ENCODE results near the gene NEB.
A peak's percentile ranks its signal among the peaks of the same experiment; 100 is the strongest.
"Not testable (repeated sequence)": the region's sequence is repeated elsewhere in the genome, so short reads cannot be mapped to it uniquely, and the experiment has no call there.

Gene NEB

GRCh38 chr2:151704480-151704961 lies 29.8 kb downstream of the NEB start:
- DNase-seq (ENCODE audit: low read depth in 3 of 3), result not testable (repeated sequence)

GRCh38 chr2:151698134-151698533 lies 36.1 kb downstream of the NEB start:
- not testable (repeated sequence) for DNase-seq (ENCODE audit: low read depth in 3 of 3)

GRCh38 chr2:151695778-151696177 lies 38.5 kb downstream of the NEB start:
- DNase-seq (ENCODE audit: low read depth in 3 of 3), result no peak

- no peak for DNase-seq (ENCODE audit: low read depth in 3 of 3)
Measured at GRCh38 chr2:151691631-151692030, 42.6 kb downstream of the NEB start.

GRCh38 chr2:151688719-151689118 lies 45.6 kb downstream of the NEB start:
- no peak for DNase-seq (ENCODE audit: low read depth in 3 of 3)

GRCh38 chr2:151682459-151683003 lies 51.7 kb downstream of the NEB start:
- DNase-seq (ENCODE audit: low read depth in 3 of 3), result no peak

- no peak for DNase-seq (ENCODE audit: low read depth in 3 of 3)
Measured at GRCh38 chr2:151681051-151681450, 53.2 kb downstream of the NEB start.

GRCh38 chr2:151679994-151680393 lies 54.3 kb downstream of the NEB start:
- DNase-seq (ENCODE audit: low read depth in 3 of 3), result no peak

GRCh38 chr2:151678849-151679248 lies 55.4 kb downstream of the NEB start:
- no peak for DNase-seq (ENCODE audit: low read depth in 3 of 3)

- DNase-seq (ENCODE audit: low read depth in 3 of 3), result no peak
Measured at GRCh38 chr2:151673016-151673415, 61.3 kb downstream of the NEB start.

GRCh38 chr2:151672277-151672676 lies 62.0 kb downstream of the NEB start:
- no peak for DNase-seq (ENCODE audit: low read depth in 3 of 3)

- DNase-seq (ENCODE audit: low read depth in 3 of 3), result no peak
Measured at GRCh38 chr2:151670846-151671597, 63.3 kb downstream of the NEB start.

GRCh38 chr2:151670346-151670745 lies 63.9 kb downstream of the NEB start:
- DNase-seq (ENCODE audit: low read depth in 3 of 3), result no peak

- DNase-seq (ENCODE audit: low read depth in 3 of 3), result peak in 2 of 3 donors; percentile 3 to 8
Measured at GRCh38 chr2:151669585-151670081, 64.6 kb downstream of the NEB start.

GRCh38 chr2:151668737-151669136 lies 65.5 kb downstream of the NEB start:
- no peak for DNase-seq (ENCODE audit: low read depth in 3 of 3)

GRCh38 chr2:151665959-151666358 lies 68.3 kb downstream of the NEB start:
- no peak for DNase-seq (ENCODE audit: low read depth in 3 of 3)

GRCh38 chr2:151664520-151664919 lies 69.8 kb downstream of the NEB start:
- DNase-seq (ENCODE audit: low read depth in 3 of 3), result no peak

- DNase-seq (ENCODE audit: low read depth in 3 of 3), result no peak
Measured at GRCh38 chr2:151661625-151662024, 72.7 kb downstream of the NEB start.

- no peak for DNase-seq (ENCODE audit: low read depth in 3 of 3)
Measured at GRCh38 chr2:151658081-151658480, 76.2 kb downstream of the NEB start.

- no peak for DNase-seq (ENCODE audit: low read depth in 3 of 3)
Measured at GRCh38 chr2:151657667-151658076, 76.6 kb downstream of the NEB start.

GRCh38 chr2:151655663-151656398 lies 78.4 kb downstream of the NEB start:
- DNase-seq (ENCODE audit: low read depth in 3 of 3), result no peak

- no peak for DNase-seq (ENCODE audit: low read depth in 3 of 3)
Measured at GRCh38 chr2:151654891-151655290, 79.4 kb downstream of the NEB start.

GRCh38 chr2:151654085-151654484 lies 80.2 kb downstream of the NEB start:
- DNase-seq (ENCODE audit: low read depth in 3 of 3), result no peak

Data from stimulated activated CD4-positive, alpha-beta T cell treated with anti-CD3 and anti-CD28 coated beads, TNF-alpha, amount 100 ng/mL, for 48 hours (primary cell).